Endothelial cell of umbilical vein (primary cell): ENCODE data around the gene HIVEP1. TPM values are rescaled to one million over a fixed set of nuclear protein-coding genes. Genes with fewer than 3 reads are reported as not detected.

Experiments used
- BruUV-seq: library from RNA; stranded (reverse); fragments of 400-500 nt; replicated peaks from 2 replicates; lab custom pipeline; 2021; lab: Mats Ljungman, UMichigan
- CTCF ChIA-PET: fragments of 300-600, 350-600 bp; sonication (Branson Sonifier 250); formaldehyde crosslinking; loops from one replicate; lab custom pipeline; 2021; ENCODE audit warnings: antibody characterized with exemption, inconsistent platforms; lab: Charles Lee
- POLR2A ChIA-PET: fragments of 300-600, 350-600 bp; sonication (Branson Sonifier 250); formaldehyde crosslinking; loops from one replicate; lab custom pipeline; 2021; ENCODE audit warnings: antibody characterized with exemption, inconsistent platforms; lab: Charles Lee
- DNase-seq: peaks from one replicate; pipeline ENCODE4 v3.0.0-alpha.2; 2011; ENCODE audit warnings: low read depth, low spot score
- FAIRE-seq: peaks from 2 replicates; lab custom pipeline; 2011; peaks lifted over from hg19 to GRCh38; lab: Jason Lieb, UNC
- H2AFZ ChIP-seq: 2 replicates; pipeline ENCODE4 v1.6.0; 2012; ENCODE audit warnings: low read depth, low read length, control low read depth, inconsistent platforms
- H3K27ac ChIP-seq: 2 replicates; pipeline ENCODE4 v1.5.1; 2011; ENCODE audit warnings: low read depth, mild to moderate bottlenecking, control low read depth, low read length, moderate library complexity; ENCODE audit not compliant: insufficient read depth
- H3K27me3 ChIP-seq, 2 experiments: 2 replicates each; pipeline versions ENCODE4 v1.6.0 to v1.6.1; 2011; ENCODE audit warnings: low read length in 2 of 2, mixed read lengths in 1 of 2; ENCODE audit not compliant: control insufficient read depth in 2 of 2, insufficient read depth in 2 of 2
- H3K36me3 ChIP-seq, 2 experiments: 2 replicates in 1 of 2; 3 replicates in 1 of 2; pipeline ENCODE4 v1.5.1; 2011; ENCODE audit warnings: low read length in 2 of 2, mild to moderate bottlenecking in 1 of 2, moderate library complexity in 1 of 2; ENCODE audit not compliant: control insufficient read depth in 2 of 2, insufficient read depth in 2 of 2; ENCODE audit errors: extremely low read depth in 1 of 2
- H3K4me1 ChIP-seq: 3 replicates; pipeline ENCODE4 v1.5.1; 2011; ENCODE audit warnings: mild to moderate bottlenecking, low read length; ENCODE audit not compliant: control insufficient read depth, insufficient read depth; ENCODE audit errors: extremely low read depth
- H3K4me2 ChIP-seq: 2 replicates; pipeline ENCODE4 v1.6.1; 2011; ENCODE audit warnings: low read length, control low read depth, mixed read lengths; ENCODE audit not compliant: insufficient read depth
- H3K4me3 ChIP-seq, 3 experiments: fragments of 200-600 bp in 1 of 3; sonication (generic), shearing (Covaris generic) in 1 of 3; replicated peaks in 1 of 3; 2 replicates each; pipeline ENCODE4 v1.5.1; 2011 to 2016; ENCODE audit warnings: control low read depth in 3 of 3, low read length in 3 of 3, mild to moderate bottlenecking in 2 of 3, inconsistent platforms in 1 of 3, low read depth in 1 of 3, moderate library complexity in 1 of 3; ENCODE audit not compliant: insufficient read depth in 1 of 3
- H3K79me2 ChIP-seq: 2 replicates; pipeline ENCODE4 v1.6.0; 2012; ENCODE audit warnings: low read length, inconsistent platforms; ENCODE audit not compliant: control insufficient read depth, insufficient read depth
- H3K9ac ChIP-seq: replicated peaks from 2 replicates; pipeline ENCODE3; 2011; ENCODE audit warnings: low read length, control low read depth; ENCODE audit not compliant: insufficient read depth; ENCODE audit errors: extremely low read depth
- H3K9me1 ChIP-seq: replicated peaks from 3 replicates; pipeline ENCODE4 v1.6.0; 2011; ENCODE audit warnings: mild to moderate bottlenecking, low read length; ENCODE audit not compliant: control insufficient read depth, insufficient read depth; ENCODE audit errors: extremely low read depth
- H3K9me3 ChIP-seq: replicated peaks from 2 replicates; pipeline ENCODE4 v1.5.1; 2012; ENCODE audit warnings: low read length, inconsistent platforms; ENCODE audit not compliant: control insufficient read depth, insufficient read depth
- H4K20me1 ChIP-seq: replicated peaks from 2 replicates; pipeline ENCODE3; 2011; ENCODE audit warnings: mild to moderate bottlenecking, low read length; ENCODE audit not compliant: control insufficient read depth, insufficient read depth; ENCODE audit errors: extremely low read depth
- CTCF ChIP-seq, 2 donors: IDR thresholded peaks; 1 replicate in 1 of 2; 2 replicates in 1 of 2; pipeline ENCODE4 v1.5.1; 2011; ENCODE audit warnings: low read length in 2 of 2, mild to moderate bottlenecking in 2 of 2, moderate library complexity in 2 of 2, control low read depth in 1 of 2, inconsistent platforms in 1 of 2, low read depth in 1 of 2; ENCODE audit not compliant: insufficient read depth in 1 of 2; ENCODE audit errors: extremely low read depth in 1 of 2
- EZH2 ChIP-seq: IDR thresholded peaks from 2 replicates; pipeline ENCODE4 v1.6.1; 2012; ENCODE audit warnings: borderline replicate concordance, low read depth, mild to moderate bottlenecking, moderate library complexity, low read length, inconsistent platforms; ENCODE audit not compliant: severe bottlenecking
- FOS ChIP-seq: IDR thresholded peaks from 2 replicates; pipeline ENCODE4 v1.6.1; 2011; ENCODE audit warnings: mild to moderate bottlenecking, low read length, moderate library complexity, borderline replicate concordance; ENCODE audit not compliant: insufficient read depth
- GATA2 ChIP-seq: IDR thresholded peaks from 2 replicates; pipeline ENCODE4 v1.7.0; 2011; ENCODE audit warnings: low read depth, mild to moderate bottlenecking, moderate library complexity, mixed read lengths, low read length; ENCODE audit not compliant: insufficient read length, insufficient read depth
- JUN ChIP-seq: IDR thresholded peaks from 2 replicates; pipeline ENCODE4 v1.6.1; 2011; ENCODE audit warnings: borderline replicate concordance, low read depth; ENCODE audit not compliant: insufficient read length, insufficient read depth
- MAX ChIP-seq: IDR thresholded peaks from 2 replicates; pipeline ENCODE4 v1.6.1; 2011; ENCODE audit not compliant: insufficient read depth, insufficient read length
- MYC ChIP-seq: IDR thresholded peaks from one replicate; pipeline ENCODE4 v1.6.1; 2011; ENCODE audit warnings: mild to moderate bottlenecking, low read depth, low read length
- POLR2A ChIP-seq: IDR thresholded peaks from 2 replicates; pipeline ENCODE4 v1.6.1; 2012; ENCODE audit warnings: low read depth, mild to moderate bottlenecking, control low read depth, low read length
- POLR2AphosphoS5 ChIP-seq: IDR thresholded peaks from 2 replicates; pipeline ENCODE4 v1.6.1; 2012; ENCODE audit warnings: low read depth, mild to moderate bottlenecking, control low read depth, low read length, moderate library complexity; ENCODE audit not compliant: insufficient read depth
- dilution Hi-C: fragments of 300-500 bp; cut with MboI; formaldehyde crosslinking; loops from one replicate; pipeline ENCODE4 v1.15.0; 2019; ENCODE audit warnings: low sequenced_read_pairs; ENCODE audit not compliant: extremely low pct_ligation_motif_present
- intact Hi-C: fragments of 100-400 bp; cut with micrococcal nuclease; formaldehyde crosslinking; loops from one replicate; pipeline ENCODE4 v1.10.0; 2022
- polyA plus RNA-seq, 4 experiments: library from polyadenylated mRNA; depleted of rRNA in 3 of 4; stranded (reverse) in 3 of 4; unstranded in 1 of 4; fragments of >200 nt; gene quantifications; 2 replicates each; pipeline versions ENCODE4 v1.2.1 to v1.2.3, GENCODE V29; 2011 to 2012; ENCODE audit warnings: missing spikeins in 1 of 4
- total RNA-seq: library from RNA; stranded (reverse); gene quantifications from 2 replicates; pipeline ENCODE4 v1.2.3, GENCODE V29; 2021

The HIVEP1 gene
- total and polyA plus RNA-seq, 2 donors (not counting 3 experiments of a cell fraction or from before 2014, with no cell fraction given), result 33.5 to 49.2 TPM

GRCh38 chr6:12112540-12113189, 100.6 kb downstream of the HIVEP1 start:
- H3K9me3 ChIP-seq, result no peaks in the 10 kb centered on the region
- intact Hi-C loops, result no loop called here
- dilution Hi-C loops, result no loop called here
- FAIRE-seq, result no peak
- H3K4me2 ChIP-seq, result no peak overlapping the region
- H3K9ac ChIP-seq, result no peak overlapping the region
- peaks cover 10% of the 10 kb centered on the region for H3K4me1 ChIP-seq
- peak overlapping the region; percentile 10 for H2AFZ ChIP-seq
- H3K79me2 ChIP-seq, result peaks cover 12% of the 10 kb centered on the region
- peaks cover 0 to 10% of the 10 kb centered on the region in 2 experiments for H3K36me3 ChIP-seq
- H4K20me1 ChIP-seq, result no peaks in the 10 kb centered on the region
- H3K27ac ChIP-seq, result peak overlapping the region; percentile 9
- DNase-seq, result no peak
- ChIA-PET POLR2A (no interaction called here), CTCF (interaction anchor here (1.1 to 1.2 kb wide), 2 partner anchors 9 to 21 kb away, joined by 3 read pairs; no protein-coding TSS in a partner anchor)
- H3K27me3 ChIP-seq, result no peaks in the 10 kb centered on the region
- H3K4me3 ChIP-seq, result no peak overlapping the region
- TF ChIP-seq MYC (no peak), CTCF (IDR thresholded peaks at IDR 0.05; ENCODE audit: extremely low read depth in 1 of 2, insufficient read depth in 1 of 2, low read depth in 1 of 2, low read length in 2 of 2) (no peak), EZH2 (no peak), POLR2AphosphoS5 (no peak), MAX (no peak), GATA2 (no peak), POLR2A (no peak), FOS (no peak), JUN (no peak)
- H3K9me1 ChIP-seq, result no peaks in the 10 kb centered on the region
- no TSS peak for BruUV-seq
